K562 (cell line): ENCODE measurements around the gene TMEM143. TPM values are rescaled to one million over a fixed set of nuclear protein-coding genes. Genes with fewer than 3 reads are reported as not detected.

ENCODE experiments used
- CC2D1A ChIP-seq: fragments of 450-650 bp; IDR thresholded peaks from 2 replicates; pipeline ENCODE4 v1.6.1; 2017; ENCODE audit warnings: mild to moderate bottlenecking
- CREM ChIP-seq: IDR thresholded peaks from 2 replicates; pipeline ENCODE4 v1.6.1; 2014; ENCODE audit warnings: antibody characterized with exemption, low read depth
- KLF1 ChIP-seq: fragments of 450-650 bp; IDR thresholded peaks from 2 replicates; pipeline ENCODE4 v1.6.1; 2016; ENCODE audit warnings: missing genetic modification characterization, missing compliant biosample characterization
- KLF16 ChIP-seq: IDR thresholded peaks from 2 replicates; pipeline ENCODE4 v1.6.1; 2016; ENCODE audit warnings: antibody characterized with exemption
- MEIS2 ChIP-seq: fragments of 450-650 bp; IDR thresholded peaks from 2 replicates; pipeline ENCODE4 v1.6.1; 2014; ENCODE audit warnings: mild to moderate bottlenecking; ENCODE audit not compliant: partially characterized antibody
- MTA3 ChIP-seq: fragments of 450-650 bp; formaldehyde crosslinking; IDR thresholded peaks from 2 replicates; pipeline ENCODE4 v1.6.1; 2017; ENCODE audit warnings: mild to moderate bottlenecking, borderline replicate concordance
- NRF1 ChIP-seq, 2 experiments: fragments of 450-650 bp; IDR thresholded peaks in 1 of 2; conservative IDR thresholded peaks in 1 of 2; 2 replicates each; pipeline ENCODE4 v1.6.1; 2014; ENCODE audit warnings: mild to moderate bottlenecking in 2 of 2
- SIN3A ChIP-seq, 2 experiments: fragments of 150-350 bp in 1 of 2; IDR thresholded peaks; 2 replicates each; pipeline ENCODE4 v1.6.1; 2011 to 2016; ENCODE audit warnings: borderline replicate concordance in 2 of 2, low read depth in 2 of 2, low read length in 2 of 2, mild to moderate bottlenecking in 2 of 2, moderate library complexity in 2 of 2; ENCODE audit not compliant: control insufficient read depth in 1 of 2
- SRF ChIP-seq, 2 experiments: fragments of 250-450, 450-650 bp in 1 of 2; sonication (Bioruptor Pico) in 1 of 2; sonication (generic) in 1 of 2; formaldehyde crosslinking; IDR thresholded peaks; 2 replicates each; pipeline versions ENCODE4 v1.5.0 to v1.5.1; 2020 to 2022; ENCODE audit warnings: mild to moderate bottlenecking in 1 of 2, missing genetic modification reagents in 1 of 2
- TOE1 ChIP-seq, 2 experiments: fragments of 450-650 bp in 1 of 2; sonication (generic) in 1 of 2; formaldehyde crosslinking in 1 of 2; IDR thresholded peaks; 2 replicates each; pipeline versions ENCODE4 v1.7.1 to v1.8.0; 2016 to 2022; ENCODE audit warnings: borderline replicate concordance in 2 of 2, mild to moderate bottlenecking in 2 of 2, antibody characterized with exemption in 1 of 2, inconsistent platforms in 1 of 2, low read depth in 1 of 2, missing genetic modification reagents in 1 of 2, moderate library complexity in 1 of 2
- ZBTB7A ChIP-seq: IDR thresholded peaks from 2 replicates; pipeline ENCODE4 v1.6.1; 2011; ENCODE audit warnings: low read depth, mild to moderate bottlenecking, low read length, moderate library complexity, borderline replicate concordance; ENCODE audit not compliant: control insufficient read depth
- ZNF197 ChIP-seq: fragments of 200-800 bp; sonication (Bioruptor generic); IDR thresholded peaks from 2 replicates; pipeline ENCODE4 v1.6.1; 2016; ENCODE audit warnings: low read depth, missing genetic modification characterization, missing compliant biosample characterization
- ZNF24 ChIP-seq: fragments of 450-650 bp; IDR thresholded peaks from 2 replicates; pipeline ENCODE4 v1.6.1; 2016
- ZNF263 ChIP-seq: sonication (generic); formaldehyde crosslinking; IDR thresholded peaks from 2 replicates; pipeline ENCODE4 v1.8.0; 2022; ENCODE audit warnings: mild to moderate bottlenecking, missing genetic modification reagents, borderline replicate concordance
- polyA plus RNA-seq, 8 experiments: library from polyadenylated mRNA; depleted of rRNA in 4 of 8; stranded (reverse) in 5 of 8; unstranded in 3 of 8; fragments of >200 nt; fragmentation: Nextera tagmentation in 2 of 8; fragmentation: Illumina TruSeq in 1 of 8; extraction: Ambion mirVana in 2 of 8; extraction: Trizol in 1 of 8; gene quantifications; 2 replicates each; pipeline versions ENCODE4 v1.2.1 to v1.2.3, GENCODE V29; 2011 to 2014; ENCODE audit warnings: inconsistent platforms in 1 of 8, missing spikeins in 1 of 8
- total RNA-seq, 7 experiments: library from RNA; depleted of rRNA in 6 of 7; stranded (reverse); fragments of >200 nt in 6 of 7; fragmentation: Illumina TruSeq in 2 of 7; extraction: Trizol in 2 of 7; gene quantifications; 2 replicates each; pipeline versions ENCODE4 v1.2.1 to v1.2.3, GENCODE V29; 2011 to 2021; ENCODE audit warnings: low replicate concordance in 1 of 7
- TF ChIP-seq, protein P1 (sequence below), 2 experiments: IDR thresholded peaks in 1 of 2; conservative IDR thresholded peaks in 1 of 2; 2 replicates each; pipeline ENCODE4 v1.6.1; 2016; ENCODE audit warnings: low read depth in 2 of 2, mild to moderate bottlenecking in 1 of 2, missing compliant biosample characterization in 1 of 2, missing genetic modification characterization in 1 of 2, moderate library complexity in 1 of 2
- TF ChIP-seq, protein P2 (sequence below): fragments of 450-650 bp; IDR thresholded peaks from 2 replicates; pipeline ENCODE4 v1.6.1; 2016
- TF ChIP-seq, protein P3 (sequence below), 2 experiments: fragments of 450-650 bp; conservative IDR thresholded peaks; 2 replicates each; pipeline ENCODE4 v1.6.1; 2017; ENCODE audit warnings: mild to moderate bottlenecking in 2 of 2, moderate library complexity in 2 of 2
- TF ChIP-seq, protein P4 (sequence below): fragments of 450-650 bp; formaldehyde crosslinking; IDR thresholded peaks from 2 replicates; pipeline ENCODE4 v1.4.0; 2020; ENCODE audit warnings: mild to moderate bottlenecking, moderate library complexity

Gene TMEM143
- total and polyA plus RNA-seq, 9 of the 15 experiments (the other 6 are each of a cell fraction or from before 2014, with no cell fraction given), result 0.66 to 8.8 (median 4.3) TPM

DNA sequence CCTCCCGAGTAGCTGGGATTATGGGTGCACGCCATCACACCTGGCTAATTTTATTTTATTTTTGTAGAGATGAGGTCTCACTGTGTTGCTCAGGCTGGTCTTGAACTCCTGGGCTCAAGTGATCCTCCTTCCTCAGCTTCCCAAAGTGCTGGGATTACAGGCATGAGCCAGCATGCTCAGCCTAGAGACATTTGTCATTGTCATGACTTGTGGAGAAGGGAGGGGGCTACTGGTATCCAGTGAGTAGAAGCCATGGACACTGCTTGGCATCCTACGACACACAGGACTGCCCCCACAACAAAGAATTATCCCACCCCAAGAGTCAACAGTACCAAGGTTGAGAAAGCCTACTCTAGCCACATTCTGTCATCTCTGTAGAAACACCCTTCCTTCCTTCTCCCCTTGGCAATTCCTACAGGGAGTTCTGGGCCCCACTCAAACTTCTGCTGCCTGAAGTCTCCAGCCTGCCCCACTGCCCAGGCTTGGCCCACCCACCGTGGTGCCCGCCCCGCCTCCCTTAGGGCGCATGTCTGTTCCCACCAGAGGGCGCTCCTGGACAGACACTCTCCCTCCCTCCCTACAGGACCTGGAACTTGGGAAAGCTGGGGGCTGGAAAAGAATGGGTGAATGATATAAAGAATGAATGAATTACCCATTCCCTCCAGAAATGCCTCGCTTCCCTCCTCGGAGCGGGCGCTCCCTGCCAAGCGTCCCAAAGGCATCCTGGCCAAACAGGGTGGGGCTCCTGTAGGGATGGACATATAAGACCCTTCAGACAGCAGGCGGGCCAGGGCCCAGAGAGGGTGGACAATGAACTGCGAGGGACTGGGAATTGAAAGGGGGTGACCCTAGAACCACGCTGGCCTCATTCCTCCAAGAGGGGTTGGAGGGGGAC lies 43.8 kb downstream of the TMEM143 start (continued):
- TF ChIP-seq, protein P1, sequence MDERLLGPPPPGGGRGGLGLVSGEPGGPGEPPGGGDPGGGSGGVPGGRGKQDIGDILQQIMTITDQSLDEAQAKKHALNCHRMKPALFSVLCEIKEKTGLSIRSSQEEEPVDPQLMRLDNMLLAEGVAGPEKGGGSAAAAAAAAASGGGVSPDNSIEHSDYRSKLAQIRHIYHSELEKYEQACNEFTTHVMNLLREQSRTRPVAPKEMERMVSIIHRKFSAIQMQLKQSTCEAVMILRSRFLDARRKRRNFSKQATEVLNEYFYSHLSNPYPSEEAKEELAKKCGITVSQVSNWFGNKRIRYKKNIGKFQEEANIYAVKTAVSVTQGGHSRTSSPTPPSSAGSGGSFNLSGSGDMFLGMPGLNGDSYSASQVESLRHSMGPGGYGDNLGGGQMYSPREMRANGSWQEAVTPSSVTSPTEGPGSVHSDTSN (CRISPR knock-in tag; IDR thresholded peaks at IDR 0.05; ENCODE audit: low read depth), result no peak
- TF ChIP-seq, protein P1 (tag; conservative IDR thresholded peaks at IDR 0.05; ENCODE audit: low read depth), result peak; percentile 58
- TF ChIP-seq ZNF24 (peak; percentile 89), TOE1 (IDR thresholded peaks at IDR 0.05; ENCODE audit: borderline replicate concordance) (peak; percentile 18; the same call in 1 of the 2 replicates), TOE1 (CRISPR knock-in tag; IDR thresholded peaks at IDR 0.05; ENCODE audit: borderline replicate concordance, low read depth) (no peak), MEIS2 (peak; percentile 63), SIN3A (IDR thresholded peaks at IDR 0.05; ENCODE audit: borderline replicate concordance in 2 of 2, control insufficient read depth in 1 of 2, low read depth in 2 of 2, low read length in 2 of 2) (no peak; a peak in 1 of 4 replicates), KLF16 (0 out of 2 replicates have a peak, but pooled peaks have one; percentile 25), ZNF197 (no peak), ZBTB7A (peak; percentile 38; the same call in 1 of the 2 replicates), KLF1 (no peak), NRF1 (conservative IDR thresholded peaks at IDR 0.05 in 1 of 2, IDR thresholded peaks at IDR 0.05 in 1 of 2) (peak in 1 of 2 experiments; percentile 46; a peak in 1 of 4 replicates), MTA3 (0 out of 2 replicates have a peak, but pooled peaks have one; percentile 31), CC2D1A (peak; percentile 82), CREM (0 out of 2 replicates have a peak, but pooled peaks have one; percentile 54), SRF (CRISPR knock-in tag; IDR thresholded peaks at IDR 0.05) (0 out of 4 replicates have a peak, but pooled peaks of 1 of the 2 experiments have one; percentile 4), ZNF263 (CRISPR knock-in tag) (peak; percentile 60; the same call in 1 of the 2 replicates)
- TF ChIP-seq, protein P2, sequence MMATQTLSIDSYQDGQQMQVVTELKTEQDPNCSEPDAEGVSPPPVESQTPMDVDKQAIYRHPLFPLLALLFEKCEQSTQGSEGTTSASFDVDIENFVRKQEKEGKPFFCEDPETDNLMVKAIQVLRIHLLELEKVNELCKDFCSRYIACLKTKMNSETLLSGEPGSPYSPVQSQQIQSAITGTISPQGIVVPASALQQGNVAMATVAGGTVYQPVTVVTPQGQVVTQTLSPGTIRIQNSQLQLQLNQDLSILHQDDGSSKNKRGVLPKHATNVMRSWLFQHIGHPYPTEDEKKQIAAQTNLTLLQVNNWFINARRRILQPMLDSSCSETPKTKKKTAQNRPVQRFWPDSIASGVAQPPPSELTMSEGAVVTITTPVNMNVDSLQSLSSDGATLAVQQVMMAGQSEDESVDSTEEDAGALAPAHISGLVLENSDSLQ, result peak; percentile 23; the same call in 1 of the 2 replicates
- TF ChIP-seq, protein P3, sequence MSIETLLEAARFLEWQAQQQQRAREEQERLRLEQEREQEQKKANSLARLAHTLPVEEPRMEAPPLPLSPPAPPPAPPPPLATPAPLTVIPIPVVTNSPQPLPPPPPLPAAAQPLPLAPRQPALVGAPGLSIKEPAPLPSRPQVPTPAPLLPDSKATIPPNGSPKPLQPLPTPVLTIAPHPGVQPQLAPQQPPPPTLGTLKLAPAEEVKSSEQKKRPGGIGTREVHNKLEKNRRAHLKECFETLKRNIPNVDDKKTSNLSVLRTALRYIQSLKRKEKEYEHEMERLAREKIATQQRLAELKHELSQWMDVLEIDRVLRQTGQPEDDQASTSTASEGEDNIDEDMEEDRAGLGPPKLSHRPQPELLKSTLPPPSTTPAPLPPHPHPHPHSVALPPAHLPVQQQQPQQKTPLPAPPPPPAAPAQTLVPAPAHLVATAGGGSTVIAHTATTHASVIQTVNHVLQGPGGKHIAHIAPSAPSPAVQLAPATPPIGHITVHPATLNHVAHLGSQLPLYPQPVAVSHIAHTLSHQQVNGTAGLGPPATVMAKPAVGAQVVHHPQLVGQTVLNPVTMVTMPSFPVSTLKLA (conservative IDR thresholded peaks at IDR 0.05), result peak; percentile 40 to 43; a peak in 2 of 4 replicates
- TF ChIP-seq, protein P4, sequence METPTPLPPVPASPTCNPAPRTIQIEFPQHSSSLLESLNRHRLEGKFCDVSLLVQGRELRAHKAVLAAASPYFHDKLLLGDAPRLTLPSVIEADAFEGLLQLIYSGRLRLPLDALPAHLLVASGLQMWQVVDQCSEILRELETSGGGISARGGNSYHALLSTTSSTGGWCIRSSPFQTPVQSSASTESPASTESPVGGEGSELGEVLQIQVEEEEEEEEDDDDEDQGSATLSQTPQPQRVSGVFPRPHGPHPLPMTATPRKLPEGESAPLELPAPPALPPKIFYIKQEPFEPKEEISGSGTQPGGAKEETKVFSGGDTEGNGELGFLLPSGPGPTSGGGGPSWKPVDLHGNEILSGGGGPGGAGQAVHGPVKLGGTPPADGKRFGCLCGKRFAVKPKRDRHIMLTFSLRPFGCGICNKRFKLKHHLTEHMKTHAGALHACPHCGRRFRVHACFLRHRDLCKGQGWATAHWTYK (CRISPR knock-in tag), result 0 out of 2 replicates have a peak, but pooled peaks have one; percentile 53
